HG03135 (cell line): Measurements from ENCODE around the gene TNFRSF1B.

Experiments
- ATAC-seq: cut with Tn5 transposase; IDR thresholded peaks from one replicate; pipeline ENCODE4 v1.9.1; 2021; ENCODE audit warnings: mild to moderate bottlenecking, moderate library complexity; ENCODE audit not compliant: unreplicated experiment

TNFRSF1B gene

DNA sequence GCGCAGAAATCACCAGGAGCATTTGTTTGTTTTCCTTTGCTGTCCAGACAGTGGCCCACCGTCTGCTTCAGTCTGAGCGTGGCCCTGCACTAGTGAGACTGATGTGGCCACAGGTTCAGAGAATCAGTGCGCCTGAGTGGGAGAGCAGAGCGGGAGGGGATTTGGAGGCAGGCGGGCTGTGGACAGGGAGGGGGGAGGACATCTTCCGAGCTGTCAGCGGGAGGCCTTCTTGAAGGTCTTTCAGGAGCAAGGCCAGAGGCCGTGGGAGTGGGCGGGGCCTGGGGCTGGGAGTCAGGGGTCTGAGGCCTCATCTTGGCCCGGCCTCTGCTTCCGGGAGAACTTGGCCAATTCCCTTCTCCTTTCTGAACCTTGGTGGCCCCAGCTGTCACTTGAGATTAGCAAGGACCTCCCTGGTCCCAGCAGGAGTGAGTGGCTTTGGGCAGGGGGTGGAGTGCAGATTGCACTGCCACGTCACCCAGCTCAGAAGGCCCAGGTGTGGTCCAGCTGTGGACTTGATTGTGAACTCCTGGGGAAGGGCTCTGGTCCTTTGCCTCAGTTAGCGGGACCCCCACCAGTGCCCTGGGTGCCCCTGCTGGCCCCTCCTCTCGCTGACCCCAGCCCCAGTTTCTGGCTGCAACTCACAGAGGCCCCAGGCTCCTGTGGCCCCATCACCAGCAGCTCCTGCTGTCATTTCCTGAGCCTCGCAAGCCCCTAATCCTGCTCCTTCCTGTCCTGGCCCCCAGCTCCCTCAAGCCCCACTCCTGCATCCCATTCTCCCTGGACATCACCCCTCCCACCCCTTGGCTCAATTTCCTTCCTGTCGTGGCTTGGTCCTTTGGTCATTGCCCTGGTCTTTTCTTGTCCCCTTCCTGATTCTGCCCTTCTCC is 8.4 kb downstream of the TNFRSF1B start:
- no peak for ATAC-seq

DNA sequence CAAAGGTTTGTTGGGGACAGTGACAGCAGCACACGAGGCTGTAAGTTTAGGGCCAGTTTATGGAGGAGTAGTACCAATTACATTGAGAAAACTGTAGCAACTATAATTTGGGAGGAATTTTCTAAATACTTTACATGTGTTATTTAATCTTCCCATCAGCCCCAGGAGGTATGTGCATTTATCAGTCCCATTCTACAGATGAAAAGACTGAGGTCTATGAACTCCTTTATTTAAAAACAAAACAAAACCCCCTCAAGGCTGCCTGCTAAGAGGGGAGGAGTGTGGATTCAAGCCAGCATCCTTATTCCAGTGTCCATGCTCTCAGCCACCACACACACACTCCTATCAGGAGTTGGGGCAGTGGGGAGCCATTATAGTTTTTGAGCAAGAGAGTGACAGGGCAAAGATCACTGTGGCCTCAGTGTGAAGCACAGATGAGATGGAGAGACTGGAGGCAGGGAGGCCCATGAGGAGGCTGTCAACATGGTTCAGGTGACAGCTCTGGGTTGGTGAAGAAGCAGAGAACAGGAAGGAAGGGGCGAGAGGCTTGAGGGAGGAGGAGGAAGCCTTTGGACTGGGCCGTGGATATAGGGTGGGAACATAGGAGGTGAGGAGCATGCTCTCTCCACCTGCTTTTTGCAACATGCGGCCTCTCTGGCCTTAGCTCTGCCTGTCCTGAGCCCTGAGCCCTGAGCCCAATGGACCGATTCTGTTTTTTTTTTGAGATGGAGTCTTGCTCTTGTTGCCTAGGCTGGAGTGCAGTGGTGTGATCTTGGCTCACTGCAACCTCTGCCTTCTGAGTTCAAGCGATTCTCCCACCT is 9.7 kb downstream of the TNFRSF1B start:
- ATAC-seq, result no peak

DNA sequence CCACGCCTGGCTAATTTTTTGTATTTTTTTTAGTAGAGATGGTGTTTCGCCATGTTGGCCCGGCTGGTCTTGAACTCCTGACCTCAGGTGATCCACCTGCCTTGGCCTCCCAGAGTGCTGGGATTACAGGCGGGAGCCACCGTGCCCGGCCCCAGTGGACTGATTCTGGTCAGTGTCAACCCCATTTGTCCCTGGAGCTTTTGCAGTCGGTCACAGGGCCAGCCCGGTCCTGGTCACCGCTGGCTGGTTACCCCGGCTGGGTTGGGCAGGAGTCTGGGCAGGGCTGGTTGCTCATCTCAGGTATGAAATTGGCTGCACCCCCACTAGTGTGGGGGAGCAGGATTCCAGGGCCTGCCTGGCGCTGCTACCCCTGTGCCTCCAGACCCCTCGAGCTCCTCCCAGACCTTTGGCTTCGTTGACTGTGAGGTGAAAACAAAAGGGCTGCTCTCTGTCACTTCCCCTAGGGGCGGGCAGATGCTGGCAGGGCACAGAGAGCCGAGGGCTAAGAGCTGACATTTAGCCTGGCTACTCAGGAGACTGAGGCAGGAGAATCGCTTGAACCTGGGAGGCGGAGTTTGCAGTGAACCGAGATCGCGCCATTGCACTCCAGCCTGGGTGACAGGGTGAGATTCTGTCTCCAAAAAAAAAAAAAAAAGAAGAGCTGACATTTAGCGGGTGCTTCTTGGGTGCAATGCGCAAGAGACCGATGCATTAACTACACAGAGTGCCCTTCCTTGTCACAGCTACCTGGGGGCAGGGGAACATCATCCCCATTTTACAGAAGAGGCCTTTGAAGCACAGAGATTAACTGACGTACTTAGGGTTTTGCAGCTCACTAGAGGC is 10.6 kb downstream of the TNFRSF1B start:
- no peak for ATAC-seq

DNA sequence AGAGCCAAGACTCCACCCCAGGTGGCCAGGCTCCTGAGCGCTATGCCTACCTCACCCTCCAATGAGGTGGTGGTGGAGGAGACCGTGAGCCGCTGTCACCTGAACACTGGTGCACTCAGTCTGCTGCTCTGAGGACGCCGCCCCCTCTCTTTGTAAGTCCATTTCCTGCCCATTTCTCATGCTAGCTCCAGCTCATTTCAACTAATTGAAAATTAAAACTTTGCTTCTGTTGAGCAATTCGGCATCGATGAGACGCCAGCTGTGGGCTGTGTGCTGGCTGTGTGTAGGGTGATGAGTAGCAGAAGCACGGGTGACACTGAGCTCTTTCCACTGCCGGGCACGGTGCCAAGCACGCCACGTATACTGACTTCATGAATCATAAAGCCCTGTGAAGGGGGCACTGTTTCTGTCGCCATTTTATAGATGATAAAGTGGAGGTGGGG is 11.2 kb downstream of the TNFRSF1B start:
- ATAC-seq, result no peak

DNA sequence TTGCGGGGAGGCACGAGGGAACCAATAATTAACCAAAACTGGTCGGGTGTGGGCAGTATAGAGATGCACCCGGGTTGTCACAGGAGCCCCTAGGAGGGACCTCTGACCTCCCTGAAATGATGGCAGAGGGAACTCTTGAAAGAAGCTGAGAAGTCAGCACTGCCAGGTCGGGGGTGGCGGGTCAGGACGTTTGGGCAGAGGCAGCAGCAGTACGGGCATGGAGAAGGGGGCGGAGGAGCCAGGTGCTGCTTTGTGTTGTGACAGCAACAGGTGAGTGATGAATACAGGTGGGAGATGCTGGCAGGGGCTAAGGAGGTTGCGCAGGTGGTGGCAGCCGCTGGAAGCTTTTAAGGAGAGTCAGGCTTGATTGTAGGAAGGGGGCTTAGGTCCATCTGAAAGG is 11.7 kb downstream of the TNFRSF1B start:
- ATAC-seq, result no peak

DNA sequence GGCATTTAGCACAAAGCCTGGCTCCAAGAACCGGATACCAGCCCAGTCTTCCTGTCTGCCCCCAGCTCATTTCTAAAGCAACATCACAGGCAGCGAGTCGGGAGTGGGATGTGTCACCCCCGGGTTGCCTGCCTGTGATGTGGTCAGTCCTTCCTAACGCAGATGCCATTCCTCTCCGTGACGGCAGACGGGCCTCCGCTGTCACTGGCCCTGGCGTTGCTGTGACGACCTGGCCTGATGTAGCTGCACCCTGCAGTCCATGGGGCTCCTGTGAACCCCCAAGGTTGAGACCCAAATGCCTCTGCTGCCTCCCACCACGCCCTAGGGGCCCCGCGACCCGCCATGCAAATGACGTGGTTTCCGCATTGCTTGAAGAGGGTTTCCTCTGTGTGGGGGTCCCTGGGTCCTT is 12.3 kb downstream of the TNFRSF1B start:
- no peak for ATAC-seq

DNA sequence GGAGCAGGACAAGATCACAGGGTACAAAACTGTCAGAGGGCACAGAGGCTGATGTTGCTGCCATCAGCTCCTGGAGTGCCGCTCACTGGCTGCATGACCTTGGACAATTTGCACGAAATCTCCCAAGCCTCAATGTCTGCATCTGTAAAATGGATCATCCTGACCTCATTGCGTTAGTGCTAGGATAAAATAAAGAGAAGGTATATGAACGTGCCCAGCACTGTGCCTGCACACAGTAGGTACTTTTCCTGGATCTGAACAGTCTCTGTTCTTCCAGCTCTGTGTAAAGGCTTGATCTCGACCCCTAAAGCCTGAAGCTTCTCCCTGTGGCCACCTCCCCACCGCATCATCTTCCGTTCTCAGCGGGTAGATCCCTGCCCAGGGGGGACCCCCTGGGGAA is 12.9 kb downstream of the TNFRSF1B start:
- no peak for ATAC-seq

DNA sequence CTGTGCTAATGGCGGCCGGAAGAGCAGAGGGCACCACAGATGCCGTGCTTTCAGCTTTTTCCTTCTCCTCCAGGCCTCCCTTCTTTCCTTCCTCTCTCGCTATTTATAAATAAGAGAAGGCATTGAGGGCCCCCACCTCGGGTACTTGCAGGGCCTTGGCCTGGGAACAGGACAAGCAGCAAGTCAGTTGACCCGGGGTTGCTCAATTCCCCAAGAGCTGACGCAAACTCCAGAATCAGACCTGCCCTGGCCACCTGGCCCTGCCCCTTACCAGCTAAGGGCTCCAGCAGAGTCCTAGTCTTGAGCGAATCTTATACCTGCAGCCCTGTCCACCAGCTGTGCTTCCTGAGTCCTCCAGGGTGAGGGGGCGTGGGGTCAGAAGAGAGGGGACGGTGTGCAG is 13.5 kb downstream of the TNFRSF1B start:
- ATAC-seq, result no peak

DNA sequence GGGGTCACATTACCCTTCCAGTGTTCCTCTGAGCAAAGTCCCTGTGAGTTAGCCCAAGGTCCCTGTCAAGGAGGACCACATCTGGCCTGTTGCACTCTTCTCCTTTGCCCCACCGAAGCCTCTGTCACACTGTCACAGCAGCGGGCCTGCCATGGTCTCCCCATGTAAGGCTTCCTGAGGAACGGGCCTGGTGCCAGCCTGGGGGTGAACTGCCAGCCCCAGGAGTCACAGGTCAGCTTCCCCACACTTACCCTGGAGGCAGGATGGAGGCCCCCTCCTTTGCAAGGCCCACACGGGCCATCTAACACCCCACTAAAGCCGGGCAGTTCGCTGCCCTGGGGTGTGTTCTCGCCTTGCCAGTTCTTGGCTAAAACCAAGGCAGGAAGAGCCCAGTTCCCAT is 14.1 kb downstream of the TNFRSF1B start:
- no peak for ATAC-seq

DNA sequence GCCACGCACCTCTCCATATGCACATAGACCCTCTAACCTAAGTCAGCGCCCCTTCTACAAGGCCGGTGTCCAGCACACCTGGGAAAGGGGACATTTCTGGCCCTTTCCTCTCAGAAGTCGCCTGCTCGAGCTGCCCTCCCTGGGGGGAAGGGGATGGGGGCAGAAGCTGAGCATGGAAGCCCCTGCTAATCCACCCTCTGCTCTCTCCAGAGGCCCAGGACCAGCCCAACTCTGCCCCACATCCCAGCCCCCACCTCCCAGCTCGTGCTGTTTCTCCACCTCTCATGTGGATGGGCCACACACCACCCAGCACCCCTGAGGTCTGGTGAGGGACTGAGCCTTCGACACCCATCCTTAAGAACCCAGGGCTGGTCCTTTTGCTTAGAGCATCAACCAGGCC is 14.8 kb downstream of the TNFRSF1B start:
- ATAC-seq, result no peak

DNA sequence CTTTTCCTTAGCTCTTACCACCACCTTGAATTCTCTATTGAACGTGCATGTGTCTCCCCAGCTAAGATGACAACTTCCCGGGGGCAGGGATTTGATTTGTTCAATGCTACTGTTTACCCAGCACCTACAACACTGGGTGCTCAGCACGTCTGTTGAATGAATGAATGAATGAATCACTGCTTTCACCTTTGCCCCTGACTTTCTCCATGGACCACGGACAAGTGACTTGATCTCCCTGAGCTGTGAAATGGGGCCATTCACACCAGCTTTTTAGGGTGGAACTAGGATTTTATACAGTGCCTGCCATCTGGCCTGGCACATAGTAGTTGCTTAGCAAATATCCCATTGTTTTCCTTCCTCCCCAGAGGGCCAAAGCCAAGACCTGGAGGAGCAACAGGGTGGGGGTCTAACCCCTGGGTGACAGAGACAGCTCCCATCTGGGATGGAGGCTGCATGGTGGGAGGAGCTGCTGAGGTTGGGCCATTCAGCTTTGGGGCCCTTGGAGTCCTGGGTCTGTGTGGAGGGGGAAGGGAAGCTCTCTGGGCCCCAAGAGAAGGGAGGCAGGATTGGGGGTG is 15.7 kb downstream of the TNFRSF1B start:
- ATAC-seq, result no peak

DNA sequence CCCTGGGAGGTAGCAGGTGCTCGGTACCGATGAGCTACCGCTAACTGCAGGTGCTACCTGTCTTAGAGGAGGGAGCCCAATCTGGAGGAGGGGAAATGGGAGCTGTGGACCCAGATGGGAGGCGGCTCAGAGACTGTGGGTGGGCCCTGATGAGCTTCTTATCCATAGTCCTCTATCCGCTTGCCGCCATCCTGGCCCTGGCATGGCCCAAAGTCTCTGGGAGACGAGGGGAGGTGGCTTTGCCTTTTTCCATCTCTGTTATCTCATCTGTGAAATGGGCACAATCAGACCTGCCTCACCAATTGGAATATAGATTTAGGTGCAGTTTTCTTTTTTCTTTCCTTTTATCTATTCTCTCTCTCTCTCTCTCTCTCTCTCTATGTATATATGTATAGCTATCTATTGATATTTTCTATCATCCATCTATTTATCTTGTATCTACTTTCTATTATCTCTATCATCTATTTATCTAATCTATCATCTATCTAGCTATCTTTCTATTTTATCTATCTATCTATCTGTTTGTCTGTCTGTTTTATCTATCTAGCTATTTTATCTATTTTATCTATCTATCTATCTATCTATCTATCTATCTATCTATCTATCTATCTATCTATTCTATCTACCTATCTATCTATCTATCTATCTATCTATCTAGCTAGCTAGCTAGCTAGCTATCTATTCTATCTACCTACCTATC is 16.5 kb downstream of the TNFRSF1B start:
- no peak for ATAC-seq

DNA sequence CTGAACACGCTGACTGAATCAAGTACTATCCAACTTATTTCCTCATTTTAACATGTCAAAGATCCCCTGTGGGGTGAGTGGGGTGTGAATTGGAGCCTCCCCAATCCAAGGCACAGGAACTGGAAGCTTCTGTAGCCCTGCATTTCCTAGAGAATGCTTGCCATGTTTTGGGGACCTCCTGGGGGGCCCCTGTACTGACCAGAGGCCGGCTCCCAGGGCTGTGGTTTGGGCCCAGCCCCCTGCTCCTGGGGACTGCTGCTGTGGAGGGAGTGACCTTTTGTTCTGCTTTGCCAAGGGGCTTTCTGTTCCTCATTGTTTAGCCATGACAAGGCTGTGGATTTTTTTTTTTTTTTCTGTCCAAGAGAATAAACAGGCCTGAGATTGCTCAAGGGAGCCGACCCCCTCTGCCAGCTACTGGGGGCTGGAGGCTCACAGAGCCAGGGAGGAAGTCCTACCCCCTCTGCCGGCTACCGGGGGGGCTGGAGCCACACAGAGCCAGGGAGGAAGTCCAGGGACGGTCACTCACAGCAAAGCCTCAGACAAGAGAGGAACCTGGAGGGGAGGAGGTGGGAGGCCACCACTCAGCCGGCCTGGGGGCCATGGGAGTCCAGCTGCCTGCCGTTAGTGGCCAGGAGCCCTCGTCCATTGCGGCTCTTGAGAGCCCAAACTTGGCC is 17.4 kb downstream of the TNFRSF1B start:
- ATAC-seq, result no peak

DNA sequence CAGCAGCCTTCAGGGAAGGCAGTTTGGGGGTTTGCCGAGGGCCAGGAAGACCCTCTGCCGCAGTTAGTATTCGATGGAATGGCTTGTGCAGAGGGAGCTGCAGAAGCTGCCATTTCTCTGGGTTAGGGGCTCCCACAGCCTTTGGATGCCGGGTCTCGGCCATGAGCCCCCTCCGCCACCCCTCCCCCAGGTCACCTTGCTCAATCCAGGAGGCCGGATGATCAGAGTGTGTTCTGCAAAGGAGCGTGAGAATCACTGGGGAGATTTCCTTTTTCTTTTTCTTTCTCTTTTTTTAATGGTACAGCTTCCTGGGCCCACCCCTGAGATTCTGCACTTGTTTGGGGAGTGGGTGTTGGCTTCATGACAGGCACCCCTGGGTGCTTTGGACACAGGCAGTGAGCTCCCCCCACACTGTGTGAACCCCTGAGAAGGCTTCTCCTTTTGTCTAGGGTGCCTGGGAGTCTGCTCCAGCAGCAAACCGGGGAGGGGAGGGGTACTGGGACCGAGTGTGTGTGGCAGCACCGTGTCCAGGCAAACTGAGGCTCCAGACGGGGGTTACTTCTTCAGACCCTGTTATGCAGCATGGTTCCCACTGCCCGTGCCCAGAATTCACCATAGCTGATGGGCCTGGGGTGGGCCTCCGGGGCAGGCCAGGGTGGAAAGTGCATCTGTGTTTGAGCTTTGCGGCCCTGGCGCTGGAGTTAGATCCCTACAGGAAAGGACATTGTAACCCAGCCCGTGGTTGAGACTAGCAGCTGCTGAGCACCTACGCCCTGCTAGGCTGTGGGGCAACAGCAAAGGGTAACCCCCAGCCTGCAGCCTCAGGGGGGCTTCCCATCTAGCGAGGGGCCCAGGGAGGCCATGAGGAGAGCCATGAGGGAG is 18.5 kb downstream of the TNFRSF1B start:
- no peak for ATAC-seq

DNA sequence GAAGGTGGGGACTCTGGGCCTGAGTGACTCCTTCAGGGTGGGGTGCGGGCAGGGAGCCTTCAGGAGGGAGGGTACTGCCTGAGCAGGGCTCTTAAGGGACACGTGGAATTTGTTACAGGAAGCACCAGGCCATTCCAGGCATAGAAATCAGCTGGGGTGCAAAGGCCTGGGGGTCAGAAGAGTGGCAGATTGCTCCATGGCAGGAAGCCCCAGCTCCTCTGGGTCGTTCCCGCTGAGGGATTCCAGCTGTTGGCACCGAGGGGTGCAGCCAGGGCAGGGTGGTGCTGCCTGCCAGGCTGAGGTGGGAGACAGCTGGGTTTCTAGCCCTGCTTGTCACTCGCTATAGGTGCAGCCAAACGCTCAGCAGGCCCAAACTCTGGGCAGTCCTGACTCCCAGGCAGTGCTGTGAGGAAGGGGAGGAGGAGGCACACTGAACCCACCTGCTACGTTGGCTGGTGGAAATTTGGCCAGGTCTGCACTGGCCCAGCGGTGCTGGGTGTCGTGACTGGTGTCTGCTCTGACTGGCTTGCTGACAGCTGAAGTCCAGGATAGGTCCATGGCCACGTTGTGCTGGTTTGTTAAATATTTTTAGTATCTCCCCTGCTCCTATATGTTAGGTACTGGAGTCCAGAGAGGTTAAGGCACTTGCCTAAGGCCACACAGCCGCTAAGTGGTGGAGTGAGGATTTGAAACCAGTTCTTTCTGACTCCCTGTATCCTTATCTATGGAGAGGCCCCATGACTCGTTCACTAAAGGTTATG is 19.3 kb downstream of the TNFRSF1B start:
- no peak for ATAC-seq

DNA sequence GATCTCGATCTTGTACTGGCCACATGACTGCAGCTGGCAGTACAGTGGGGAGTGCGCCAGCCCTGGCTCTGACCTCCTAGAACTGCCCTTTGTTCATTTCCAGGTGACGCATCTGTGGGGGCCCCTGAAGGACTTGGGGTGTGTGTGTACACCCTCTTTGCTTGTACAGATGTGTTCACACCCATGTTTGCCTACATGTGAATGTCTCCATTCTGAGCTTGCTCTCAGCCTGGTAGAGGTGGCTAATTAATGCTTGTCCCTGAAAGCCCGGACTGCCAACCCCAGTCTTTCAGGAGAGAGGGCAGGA is 19.8 kb downstream of the TNFRSF1B start:
- ATAC-seq, result no peak

DNA sequence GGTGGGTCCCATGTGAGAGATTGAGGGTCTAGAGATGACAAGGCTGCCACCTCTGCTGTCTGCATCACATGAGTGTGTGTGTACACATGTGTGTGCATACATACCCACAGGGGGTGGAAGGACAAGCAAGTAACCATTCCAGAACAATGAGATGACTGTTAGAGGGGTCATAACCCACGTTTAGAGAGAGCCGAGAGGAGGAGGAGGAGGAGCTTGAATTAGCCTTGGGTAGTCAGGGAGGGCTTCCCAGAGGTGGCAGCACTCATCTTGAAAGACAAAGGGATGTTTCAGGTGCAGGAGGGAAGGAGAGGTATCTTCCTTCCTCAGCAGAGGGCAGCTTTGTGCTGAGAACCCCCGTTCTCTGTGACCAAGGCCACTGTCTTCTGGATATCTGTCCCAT is 21.3 kb downstream of the TNFRSF1B start:
- no peak for ATAC-seq

DNA sequence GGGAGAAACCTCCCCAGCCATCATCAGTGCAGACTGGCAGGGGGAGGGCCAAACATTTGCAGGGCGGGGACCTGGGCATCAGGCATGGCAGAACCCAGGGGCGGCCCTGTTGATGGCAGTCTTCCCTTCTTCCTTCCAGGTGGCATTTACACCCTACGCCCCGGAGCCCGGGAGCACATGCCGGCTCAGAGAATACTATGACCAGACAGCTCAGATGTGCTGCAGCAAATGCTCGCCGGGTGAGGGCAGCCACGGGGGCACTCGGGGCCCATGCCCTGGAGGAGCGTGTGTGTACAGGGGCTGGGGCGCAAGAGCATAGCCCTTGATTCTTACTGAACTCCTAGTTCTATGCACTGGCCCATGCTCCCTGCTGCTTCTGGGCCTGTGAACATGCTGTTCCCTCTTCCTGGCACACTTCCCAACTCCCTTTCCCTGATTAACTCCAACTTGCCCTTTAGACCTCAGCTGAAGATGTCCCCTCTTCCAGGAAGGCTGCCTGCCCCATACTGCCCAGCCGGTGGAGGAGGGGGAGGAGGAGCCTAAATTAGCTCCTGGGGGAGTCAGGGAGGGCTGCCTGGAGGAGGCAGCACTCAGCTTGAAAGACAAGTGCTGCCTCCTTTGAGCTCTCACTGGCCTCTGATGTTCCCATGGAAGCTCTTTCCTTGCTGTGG is 22.0 kb downstream of the TNFRSF1B start:
- ATAC-seq, result no peak
